Measurements from ENCODE around the gene NAPSA. TPM values are rescaled to one million over a fixed set of nuclear protein-coding genes. Genes with fewer than 3 reads are reported as not detected.
A peak's percentile ranks its signal among the peaks of the same experiment; 100 is the strongest.

The NAPSA gene
- total RNA-seq, 1 donor from 2014 or later, result 2.3 TPM

GRCh38 chr19:50320596-50320995, 44.8 kb downstream of the NAPSA start:
- Mint-ChIP-seq H3K9me3 (no peaks in the 10 kb centered on the region), H3K27ac (no peak overlapping the region), H3K27me3 (peaks cover 34% of the 10 kb centered on the region), H3K4me1 (ENCODE audit: unreplicated experiment) (no peaks in the 10 kb centered on the region), H3K36me3 (no peaks in the 10 kb centered on the region), H3K4me3 (no peak overlapping the region)
- TF ChIP-seq, protein P1, sequence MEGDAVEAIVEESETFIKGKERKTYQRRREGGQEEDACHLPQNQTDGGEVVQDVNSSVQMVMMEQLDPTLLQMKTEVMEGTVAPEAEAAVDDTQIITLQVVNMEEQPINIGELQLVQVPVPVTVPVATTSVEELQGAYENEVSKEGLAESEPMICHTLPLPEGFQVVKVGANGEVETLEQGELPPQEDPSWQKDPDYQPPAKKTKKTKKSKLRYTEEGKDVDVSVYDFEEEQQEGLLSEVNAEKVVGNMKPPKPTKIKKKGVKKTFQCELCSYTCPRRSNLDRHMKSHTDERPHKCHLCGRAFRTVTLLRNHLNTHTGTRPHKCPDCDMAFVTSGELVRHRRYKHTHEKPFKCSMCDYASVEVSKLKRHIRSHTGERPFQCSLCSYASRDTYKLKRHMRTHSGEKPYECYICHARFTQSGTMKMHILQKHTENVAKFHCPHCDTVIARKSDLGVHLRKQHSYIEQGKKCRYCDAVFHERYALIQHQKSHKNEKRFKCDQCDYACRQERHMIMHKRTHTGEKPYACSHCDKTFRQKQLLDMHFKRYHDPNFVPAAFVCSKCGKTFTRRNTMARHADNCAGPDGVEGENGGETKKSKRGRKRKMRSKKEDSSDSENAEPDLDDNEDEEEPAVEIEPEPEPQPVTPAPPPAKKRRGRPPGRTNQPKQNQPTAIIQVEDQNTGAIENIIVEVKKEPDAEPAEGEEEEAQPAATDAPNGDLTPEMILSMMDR (conservative IDR thresholded peaks at IDR 0.05), result no peak
- no peak for DNase-seq (ENCODE audit: extremely low spot score, unreplicated experiment)

GRCh38 chr19:50320051-50320450, 45.4 kb downstream of the NAPSA start:
- no peak overlapping the region for H3K27ac Mint-ChIP-seq

GRCh38 chr19:50319156-50319555, 46.3 kb downstream of the NAPSA start:
- Mint-ChIP-seq H3K27ac (peak overlapping the region; percentile 63), H3K36me3 (no peaks in the 10 kb centered on the region), H3K9me3 (no peaks in the 10 kb centered on the region), H3K27me3 (peaks cover 38% of the 10 kb centered on the region), H3K4me3 (no peak overlapping the region), H3K4me1 (ENCODE audit: unreplicated experiment) (peaks cover 5% of the 10 kb centered on the region)
- DNase-seq (ENCODE audit: extremely low spot score, unreplicated experiment), result no peak
- TF ChIP-seq, protein P1 (conservative IDR thresholded peaks at IDR 0.05), result no peak

More at GRCh38 chr19:50320051-50320450, 45.4 kb downstream of the NAPSA start:
- TF ChIP-seq, protein P1 (conservative IDR thresholded peaks at IDR 0.05), result no peak
- no peak overlapping the region for H3K4me3 Mint-ChIP-seq
- peaks cover 2% of the 10 kb centered on the region for H3K4me1 Mint-ChIP-seq (ENCODE audit: unreplicated experiment)
- H3K27me3 Mint-ChIP-seq, result peaks cover 37% of the 10 kb centered on the region
- no peaks in the 10 kb centered on the region for H3K36me3 Mint-ChIP-seq
- no peak for DNase-seq (ENCODE audit: extremely low spot score, unreplicated experiment)
- no peaks in the 10 kb centered on the region for H3K9me3 Mint-ChIP-seq

- H3K27me3 Mint-ChIP-seq, result peaks cover 45% of the 10 kb centered on the region
- H3K4me3 Mint-ChIP-seq, result no peak overlapping the region
- H3K36me3 Mint-ChIP-seq, result no peaks in the 10 kb centered on the region
- H3K9me3 Mint-ChIP-seq, result no peaks in the 10 kb centered on the region
- H3K27ac Mint-ChIP-seq, result no peak overlapping the region
- DNase-seq (ENCODE audit: extremely low spot score, unreplicated experiment), result no peak
- TF ChIP-seq, protein P1 (conservative IDR thresholded peaks at IDR 0.05), result no peak
- H3K4me1 Mint-ChIP-seq (ENCODE audit: unreplicated experiment), result peaks cover 5% of the 10 kb centered on the region
These were observed 47.0 kb downstream of the NAPSA start for GRCh38 chr19:50318438-50318837.

DNA sequence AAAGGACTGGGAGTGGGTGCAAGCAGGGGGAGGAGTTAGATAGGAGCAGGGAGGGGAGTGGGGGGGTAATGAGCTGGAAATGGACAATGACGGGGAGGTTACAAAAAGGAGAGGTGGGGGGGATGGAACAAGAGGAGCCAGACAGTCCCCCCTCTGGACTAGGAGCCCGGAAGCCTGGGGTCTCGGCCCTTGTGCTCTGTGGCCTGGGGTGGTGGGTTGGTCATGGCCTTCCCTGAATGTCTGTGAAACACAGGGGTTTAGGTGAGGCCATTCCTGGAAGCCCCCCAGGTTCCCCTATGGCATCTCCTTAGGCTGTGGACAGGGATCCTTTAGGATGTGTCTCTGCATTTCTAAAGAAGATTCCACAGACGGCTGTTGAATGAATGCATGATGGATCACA, 48.3 kb downstream of the NAPSA start:
- H3K27me3 Mint-ChIP-seq, result peaks cover 57% of the 10 kb centered on the region
- DNase-seq (ENCODE audit: extremely low spot score, unreplicated experiment), result no peak
- no peaks in the 10 kb centered on the region for H3K9me3 Mint-ChIP-seq
- TF ChIP-seq, protein P1 (conservative IDR thresholded peaks at IDR 0.05), result no peak
- no peak overlapping the region for H3K4me3 Mint-ChIP-seq
- peaks cover 5% of the 10 kb centered on the region for H3K4me1 Mint-ChIP-seq (ENCODE audit: unreplicated experiment)
- no peak overlapping the region for H3K27ac Mint-ChIP-seq
- no peaks in the 10 kb centered on the region for H3K36me3 Mint-ChIP-seq
